Peyer's patch (tissue), 4 donors: Measurements from ENCODE around the gene DBNDD1.

Experiments used
- POLR2A ChIP-seq, 2 donors: fragments of 450-650 bp; IDR thresholded peaks; one replicate each; pipeline ENCODE4 v1.5.1; 2017; ENCODE audit warnings: antibody characterized with exemption in 2 of 2, mild to moderate bottlenecking in 2 of 2, moderate library complexity in 2 of 2
- TF ChIP-seq, protein P1 (sequence below), 6 experiments: fragments of 450-650 bp in 4 of 6; fragments of 200-600 bp in 2 of 6; sonication (generic) in 1 of 6; IDR thresholded peaks; one replicate each; pipeline ENCODE4 v1.5.1; 2017 to 2019; ENCODE audit warnings: antibody characterized with exemption in 6 of 6, mild to moderate bottlenecking in 3 of 6, moderate library complexity in 1 of 6

- TF ChIP-seq, protein P1, sequence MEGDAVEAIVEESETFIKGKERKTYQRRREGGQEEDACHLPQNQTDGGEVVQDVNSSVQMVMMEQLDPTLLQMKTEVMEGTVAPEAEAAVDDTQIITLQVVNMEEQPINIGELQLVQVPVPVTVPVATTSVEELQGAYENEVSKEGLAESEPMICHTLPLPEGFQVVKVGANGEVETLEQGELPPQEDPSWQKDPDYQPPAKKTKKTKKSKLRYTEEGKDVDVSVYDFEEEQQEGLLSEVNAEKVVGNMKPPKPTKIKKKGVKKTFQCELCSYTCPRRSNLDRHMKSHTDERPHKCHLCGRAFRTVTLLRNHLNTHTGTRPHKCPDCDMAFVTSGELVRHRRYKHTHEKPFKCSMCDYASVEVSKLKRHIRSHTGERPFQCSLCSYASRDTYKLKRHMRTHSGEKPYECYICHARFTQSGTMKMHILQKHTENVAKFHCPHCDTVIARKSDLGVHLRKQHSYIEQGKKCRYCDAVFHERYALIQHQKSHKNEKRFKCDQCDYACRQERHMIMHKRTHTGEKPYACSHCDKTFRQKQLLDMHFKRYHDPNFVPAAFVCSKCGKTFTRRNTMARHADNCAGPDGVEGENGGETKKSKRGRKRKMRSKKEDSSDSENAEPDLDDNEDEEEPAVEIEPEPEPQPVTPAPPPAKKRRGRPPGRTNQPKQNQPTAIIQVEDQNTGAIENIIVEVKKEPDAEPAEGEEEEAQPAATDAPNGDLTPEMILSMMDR (IDR thresholded peaks at IDR 0.05) = no peak
- no peak for TF ChIP-seq POLR2A (IDR thresholded peaks at IDR 0.05)
These were observed 7.3 kb downstream of the DBNDD1 start for GRCh38 chr16:90011908-90012501.
